GM08714 (cell line): ENCODE results near the gene ANKRD11.

ENCODE experiments used
- H3K4me3 ChIP-seq: fragments of 200-500 bp; sonication (Bioruptor generic); 2 replicates; pipeline ENCODE4 v1.5.1; 2014; ENCODE audit warnings: mild to moderate bottlenecking, low read length, inconsistent platforms
- ZNF274 ChIP-seq: IDR thresholded peaks from 2 replicates; pipeline ENCODE4 v1.6.1; 2012; ENCODE audit warnings: mild to moderate bottlenecking, low read depth, low read length

ANKRD11 gene

DNA sequence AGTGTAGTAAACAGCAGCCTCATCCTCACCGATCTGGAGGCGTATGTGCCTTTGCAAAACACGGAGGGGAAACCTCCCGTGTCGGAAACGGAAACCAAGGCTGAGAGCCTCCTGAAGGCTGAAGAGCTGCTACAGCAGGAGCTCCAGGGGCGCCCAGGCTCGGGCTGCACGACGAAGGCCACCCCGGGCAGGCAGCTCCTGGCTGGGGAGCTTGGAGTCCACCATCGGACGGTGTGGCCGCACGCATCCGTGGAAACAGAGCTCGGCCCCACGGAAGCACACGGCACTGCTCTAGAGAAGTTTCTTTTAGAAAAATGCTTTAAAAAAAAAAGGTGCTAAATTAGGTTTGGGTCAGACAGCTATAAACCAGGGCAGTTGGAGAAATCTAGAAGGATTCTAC is 201.4 kb downstream of the ANKRD11 start:
- no peak overlapping the region for H3K4me3 ChIP-seq
- no peak for TF ChIP-seq ZNF274

- no peak for TF ChIP-seq ZNF274
Observed at GRCh38 chr16:89288577-89288844, 201.8 kb downstream of the ANKRD11 start.

GRCh38 chr16:89287777-89288576 is 202.4 kb downstream of the ANKRD11 start:
- H3K4me3 ChIP-seq: no peak overlapping the region
- TF ChIP-seq ZNF274: no peak

More at GRCh38 chr16:89288577-89288844, 201.8 kb downstream of the ANKRD11 start:
- no peak overlapping the region for H3K4me3 ChIP-seq

GRCh38 chr16:89286096-89286495 is 204.3 kb downstream of the ANKRD11 start:
- TF ChIP-seq ZNF274: no peak
- H3K4me3 ChIP-seq: no peak overlapping the region

DNA sequence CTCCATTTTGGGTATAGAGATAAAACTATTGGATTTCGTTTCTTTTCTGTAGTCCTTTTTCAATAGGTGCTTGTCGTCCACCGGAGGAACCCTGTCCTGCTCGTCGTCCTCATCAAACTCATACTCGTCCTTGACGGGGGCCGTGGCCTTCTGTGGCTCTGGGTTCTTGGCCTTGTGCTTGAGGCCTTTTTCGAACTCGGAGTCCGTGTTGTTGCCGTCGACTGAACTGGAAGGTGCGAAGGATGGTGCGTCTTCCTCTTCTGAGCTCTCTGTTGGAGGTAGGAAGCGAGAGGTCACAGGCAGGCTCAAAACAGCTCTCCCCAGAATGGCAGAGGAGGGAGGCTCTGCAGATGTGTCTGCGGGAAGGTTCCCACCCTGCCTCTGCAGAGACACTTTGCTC is 205.0 kb downstream of the ANKRD11 start:
- H3K4me3 ChIP-seq: no peak overlapping the region
- no peak for TF ChIP-seq ZNF274

- H3K4me3 ChIP-seq: no peak overlapping the region
- no peak for TF ChIP-seq ZNF274
Observed at GRCh38 chr16:89283449-89283848, 206.9 kb downstream of the ANKRD11 start.

GRCh38 chr16:89282523-89282922 is 207.8 kb downstream of the ANKRD11 start:
- H3K4me3 ChIP-seq: no peak overlapping the region
- no peak for TF ChIP-seq ZNF274

- no peak for TF ChIP-seq ZNF274
- no peak overlapping the region for H3K4me3 ChIP-seq
Observed at GRCh38 chr16:89281829-89282228, 208.5 kb downstream of the ANKRD11 start.

DNA sequence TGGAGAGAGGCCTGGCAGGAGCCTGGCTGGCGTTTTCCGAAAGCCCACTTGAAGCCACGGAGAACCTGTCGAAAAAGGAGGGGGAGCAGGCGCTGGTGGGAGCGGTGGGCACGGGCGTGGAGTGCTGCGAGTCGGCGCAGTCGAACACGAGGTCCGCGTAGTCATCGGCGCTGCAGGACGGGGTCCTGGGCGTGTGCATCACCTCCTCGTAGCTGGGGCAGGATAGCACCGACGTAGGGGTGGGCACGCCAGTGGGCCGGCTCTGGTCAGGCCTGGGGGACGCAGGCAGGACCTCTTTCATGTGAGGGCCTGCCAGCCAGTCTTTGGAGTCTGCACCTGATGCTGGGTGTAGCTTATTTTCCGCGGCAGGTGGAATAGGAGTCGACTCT is 209.2 kb downstream of the ANKRD11 start:
- TF ChIP-seq ZNF274: no peak
- H3K4me3 ChIP-seq: no peak overlapping the region

GRCh38 chr16:89280546-89281188 is 209.7 kb downstream of the ANKRD11 start:
- no peak overlapping the region for H3K4me3 ChIP-seq
- no peak for TF ChIP-seq ZNF274

- H3K4me3 ChIP-seq: no peak overlapping the region
- TF ChIP-seq ZNF274: no peak
Observed at GRCh38 chr16:89279666-89280481, 210.5 kb downstream of the ANKRD11 start.

DNA sequence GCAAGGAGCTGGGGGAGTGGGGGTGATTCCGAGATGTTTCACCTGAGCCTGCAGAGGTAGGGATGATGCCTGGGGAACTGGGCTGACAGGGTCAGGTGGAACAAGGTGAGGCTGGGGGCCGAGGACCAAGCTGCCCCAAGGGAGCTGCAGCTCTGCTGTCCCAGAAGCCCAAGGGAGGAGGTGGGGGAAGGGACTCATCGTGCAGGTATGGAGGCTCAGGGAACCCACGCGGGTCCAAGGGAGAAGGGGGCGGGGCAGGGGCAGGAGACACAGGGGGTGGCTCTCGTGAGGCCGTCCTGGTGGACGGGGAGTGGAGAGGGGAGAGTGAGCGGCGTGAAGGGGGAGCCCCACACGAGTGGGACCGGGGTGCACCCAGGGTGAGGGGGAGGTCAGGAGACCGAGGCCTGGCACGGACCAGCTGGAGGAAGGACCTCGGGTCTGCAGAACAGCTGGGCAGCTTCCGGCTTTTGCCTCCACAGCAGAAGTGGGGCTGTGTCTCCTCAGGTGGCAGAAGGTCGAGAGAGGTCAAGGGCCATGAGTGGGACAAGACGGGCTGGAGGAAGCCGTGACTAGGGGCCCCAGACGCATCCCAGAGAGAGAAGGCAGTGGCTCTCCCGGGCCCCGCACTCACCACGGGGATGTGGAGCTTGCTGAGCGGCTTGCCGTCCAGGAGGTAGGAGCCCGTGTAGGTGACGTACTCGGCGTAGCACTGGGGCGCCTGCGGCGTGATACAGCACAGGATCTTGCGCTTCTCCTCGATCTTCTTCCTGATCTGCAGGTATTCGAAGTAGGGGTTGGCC is 211.7 kb downstream of the ANKRD11 start:
- no peak for TF ChIP-seq ZNF274
- no peak overlapping the region for H3K4me3 ChIP-seq

- H3K4me3 ChIP-seq: no peak overlapping the region
- TF ChIP-seq ZNF274: no peak
Observed at GRCh38 chr16:89277641-89278341, 212.6 kb downstream of the ANKRD11 start.

DNA sequence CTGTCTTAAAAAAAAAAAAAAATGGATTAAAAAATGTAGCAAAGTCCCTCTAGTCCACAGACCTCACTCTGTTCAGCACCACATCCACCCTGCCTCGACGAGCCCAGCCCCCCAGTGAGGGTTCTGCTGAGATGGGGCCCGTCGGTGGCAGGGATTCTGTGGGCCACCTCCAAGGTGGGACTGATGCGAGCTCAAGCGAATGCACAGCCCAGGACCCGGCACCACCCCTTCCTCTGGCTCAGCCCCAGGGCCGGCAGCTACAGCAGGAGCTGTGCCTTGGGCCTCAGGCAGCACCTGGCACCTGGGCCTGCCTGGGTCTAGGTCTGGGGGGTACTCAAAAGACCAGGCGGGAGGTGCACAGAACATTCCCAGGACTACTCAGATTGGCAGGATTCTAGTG is 213.3 kb downstream of the ANKRD11 start:
- no peak for TF ChIP-seq ZNF274
- H3K4me3 ChIP-seq: no peak overlapping the region
